Fibroblast of lung (primary cell): ENCODE measurements around the gene GSK3A. TPM values are rescaled to one million over a fixed set of nuclear protein-coding genes. Genes with fewer than 3 reads are reported as not detected.

Source experiments
- DNase-seq, 2 donors: peaks; one replicate each; pipeline versions ENCODE4 v3.0.0 to v3.0.0-alpha.2; 2010; ENCODE audit warnings: low read depth in 2 of 2
- H2AFZ ChIP-seq: 2 replicates; pipeline ENCODE4 v1.5.1; 2012; ENCODE audit warnings: low read length, control low read depth, inconsistent platforms
- H3K27ac ChIP-seq: 2 replicates; pipeline ENCODE4 v1.5.1; 2011; ENCODE audit warnings: low read length, control low read depth; ENCODE audit not compliant: insufficient read depth
- H3K27me3 ChIP-seq: 2 replicates; pipeline ENCODE4 v1.5.1; 2011; ENCODE audit warnings: mild to moderate bottlenecking, low read length; ENCODE audit not compliant: control insufficient read depth, insufficient read depth
- H3K36me3 ChIP-seq: 2 replicates; pipeline ENCODE4 v1.5.1; 2011; ENCODE audit warnings: low read length; ENCODE audit not compliant: control insufficient read depth, insufficient read depth
- H3K4me1 ChIP-seq: 2 replicates; pipeline ENCODE4 v1.5.1; 2011; ENCODE audit warnings: low read length; ENCODE audit not compliant: control insufficient read depth, insufficient read depth; ENCODE audit errors: extremely low read depth
- H3K4me2 ChIP-seq: 2 replicates; pipeline ENCODE4 v1.5.1; 2011; ENCODE audit warnings: low read length, control low read depth; ENCODE audit not compliant: insufficient read depth; ENCODE audit errors: extremely low read depth
- H3K4me3 ChIP-seq, 4 experiments: fragments of 200-600 bp in 1 of 4; sonication (generic) in 1 of 4; replicated peaks in 1 of 4; 2 replicates each; pipeline ENCODE4 v1.5.1; 2011 to 2016; ENCODE audit warnings: low read length in 4 of 4, low read depth in 3 of 4, mild to moderate bottlenecking in 3 of 4, control low read depth in 2 of 4, inconsistent platforms in 1 of 4, mixed read lengths in 1 of 4; ENCODE audit not compliant: insufficient read depth in 1 of 4; ENCODE audit errors: control extremely low read depth in 1 of 4
- H3K79me2 ChIP-seq: 2 replicates; pipeline ENCODE4 v1.5.1; 2012; ENCODE audit warnings: mild to moderate bottlenecking, low read length, inconsistent platforms; ENCODE audit not compliant: control insufficient read depth, insufficient read depth
- H3K9ac ChIP-seq: 2 replicates; pipeline ENCODE4 v1.5.1; 2011; ENCODE audit warnings: mild to moderate bottlenecking, low read length, control low read depth; ENCODE audit not compliant: insufficient read depth
- H3K9me3 ChIP-seq: 2 replicates; pipeline ENCODE4 v1.5.1; 2012; ENCODE audit warnings: low read depth, low read length; ENCODE audit not compliant: control insufficient read depth, insufficient read depth
- H4K20me1 ChIP-seq: 2 replicates; pipeline ENCODE4 v1.5.1; 2011; ENCODE audit warnings: low read length; ENCODE audit not compliant: control insufficient read depth, insufficient read depth; ENCODE audit errors: extremely low read depth
- CTCF ChIP-seq, 2 donors: IDR thresholded peaks in 1 of 2; conservative IDR thresholded peaks in 1 of 2; 1 replicate in 1 of 2; 2 replicates in 1 of 2; pipeline ENCODE4 v1.5.1; 2011 to 2012; ENCODE audit warnings: low read length in 2 of 2, control low read depth in 1 of 2, inconsistent platforms in 1 of 2, low read depth in 1 of 2, mild to moderate bottlenecking in 1 of 2
- EZH2 ChIP-seq: IDR thresholded peaks from 2 replicates; pipeline ENCODE4 v1.5.1; 2012; ENCODE audit warnings: low read length, control low read depth, mild to moderate bottlenecking; ENCODE audit errors: missing control alignments
- polyA plus RNA-seq, 2 donors: library from polyadenylated mRNA; depleted of rRNA in 1 of 2; stranded (reverse) in 1 of 2; unstranded in 1 of 2; fragments of >200 nt; gene quantifications; 2 replicates each; pipeline ENCODE4 v1.2.1, GENCODE V29; 2011 to 2012; ENCODE audit warnings: missing spikeins in 1 of 2
- total RNA-seq: library from RNA; depleted of rRNA; stranded (reverse); fragments of >200 nt; gene quantifications from 2 replicates; pipeline ENCODE4 v1.2.1, GENCODE V29; 2014

GSK3A gene
- total and polyA plus RNA-seq, 2 donors (not counting 1 experiment from before 2014, with no cell fraction given) = 11.6 to 21.7 TPM

GRCh38 chr19:42219812-42220750 lies 22.3 kb downstream of the GSK3A start, which contains the start of gene ZNF526:
Gene ZNF526, plus strand, starts transcription at chr19:42220312. Its CDS starts 4,092 bp downstream, at chr19:42224404.
- Histone ChIP-seq H3K4me1 (peaks cover 8% of the 10 kb centered on the region), H3K79me2 (peaks cover 63% of the 10 kb centered on the region), H3K9me3 (no peaks in the 10 kb centered on the region), H3K27ac (peak within 1 kb of the TSS; percentile 89), H3K36me3 (peaks cover 12% of the 10 kb centered on the region), H3K9ac (peak within 1 kb of the TSS; percentile 85), H3K4me3 (peak within 1 kb of the TSS; percentile 77 to 98 (median 87)), H4K20me1 (no peaks in the 10 kb centered on the region), H2AFZ (peak within 1 kb of the TSS; percentile 68), H3K27me3 (no peaks in the 10 kb centered on the region), H3K4me2 (peak within 1 kb of the TSS; percentile 94)
- peak; percentile 95 to 97 for DNase-seq
- TF ChIP-seq EZH2 (no peak), CTCF (conservative IDR thresholded peaks at IDR 0.05 in 1 of 2, IDR thresholded peaks at IDR 0.05 in 1 of 2; ENCODE audit: low read depth in 1 of 2, low read length in 2 of 2) (no peak)

- Histone ChIP-seq H4K20me1 (no peaks in the 10 kb centered on the region), H3K9me3 (no peaks in the 10 kb centered on the region), H3K4me1 (peaks cover 8% of the 10 kb centered on the region), H3K27ac (peak within 1 kb of the TSS; percentile 98), H3K9ac (peak within 1 kb of the TSS; percentile 73), H3K79me2 (peaks cover 51% of the 10 kb centered on the region), H2AFZ (peak within 1 kb of the TSS; percentile 69), H3K27me3 (no peaks in the 10 kb centered on the region), H3K36me3 (peaks cover 2% of the 10 kb centered on the region), H3K4me3 (peak within 1 kb of the TSS; percentile 65 to 95 (median 80)), H3K4me2 (peak within 1 kb of the TSS; percentile 99)
- peak; percentile 96 to 97 for DNase-seq
- TF ChIP-seq CTCF (conservative IDR thresholded peaks at IDR 0.05 in 1 of 2, IDR thresholded peaks at IDR 0.05 in 1 of 2; ENCODE audit: low read depth in 1 of 2, low read length in 2 of 2) (no peak), EZH2 (no peak)
Measured at GRCh38 chr19:42217520-42218437, 24.6 kb downstream of the GSK3A start, which contains the start of gene DEDD2. Gene DEDD2, minus strand, starts transcription at chr19:42217677. Its CDS starts 670 bp downstream, at chr19:42217007.
